K562 (cell line): ENCODE data around the gene MT2A.

Experiments used
- CBX8 ChIP-seq: fragments of 200-600 bp; sonication (generic); IDR thresholded peaks from 2 replicates; pipeline ENCODE4 v1.6.1; 2012; ENCODE audit warnings: borderline replicate concordance, mixed run types, low read depth, mild to moderate bottlenecking, moderate library complexity, mixed read lengths, low read length, control low read depth, inconsistent platforms; ENCODE audit not compliant: poor library complexity, severe bottlenecking; ENCODE audit errors: extremely low read depth
- LEF1 ChIP-seq: fragments of 450-650 bp; IDR thresholded peaks from 2 replicates; pipeline ENCODE4 v1.6.1; 2016; ENCODE audit warnings: mild to moderate bottlenecking
- PHTF2 ChIP-seq: fragments of 250-450 bp; sonication (Bioruptor Pico); IDR thresholded peaks from 2 replicates; pipeline ENCODE4 v1.5.0; 2021; ENCODE audit warnings: mild to moderate bottlenecking
- RFX1 ChIP-seq: fragments of 450-650 bp; IDR thresholded peaks from 2 replicates; pipeline ENCODE4 v1.6.1; 2016; ENCODE audit warnings: mild to moderate bottlenecking, moderate library complexity
- SMARCC2 ChIP-seq: fragments of 450-650 bp; IDR thresholded peaks from 2 replicates; pipeline ENCODE4 v1.6.1; 2017; ENCODE audit warnings: antibody characterized with exemption, moderate library complexity, mild to moderate bottlenecking, low read depth
- TF ChIP-seq, protein P1 (sequence below): sonication (generic); formaldehyde crosslinking; IDR thresholded peaks from 2 replicates; pipeline ENCODE4 v1.8.0; 2022; ENCODE audit warnings: mild to moderate bottlenecking, missing genetic modification reagents, borderline replicate concordance
- TF ChIP-seq, protein P2 (sequence below): sonication (generic); formaldehyde crosslinking; IDR thresholded peaks from 2 replicates; pipeline ENCODE4 v1.9.0; 2022; ENCODE audit warnings: mild to moderate bottlenecking, missing genetic modification reagents

DNA sequence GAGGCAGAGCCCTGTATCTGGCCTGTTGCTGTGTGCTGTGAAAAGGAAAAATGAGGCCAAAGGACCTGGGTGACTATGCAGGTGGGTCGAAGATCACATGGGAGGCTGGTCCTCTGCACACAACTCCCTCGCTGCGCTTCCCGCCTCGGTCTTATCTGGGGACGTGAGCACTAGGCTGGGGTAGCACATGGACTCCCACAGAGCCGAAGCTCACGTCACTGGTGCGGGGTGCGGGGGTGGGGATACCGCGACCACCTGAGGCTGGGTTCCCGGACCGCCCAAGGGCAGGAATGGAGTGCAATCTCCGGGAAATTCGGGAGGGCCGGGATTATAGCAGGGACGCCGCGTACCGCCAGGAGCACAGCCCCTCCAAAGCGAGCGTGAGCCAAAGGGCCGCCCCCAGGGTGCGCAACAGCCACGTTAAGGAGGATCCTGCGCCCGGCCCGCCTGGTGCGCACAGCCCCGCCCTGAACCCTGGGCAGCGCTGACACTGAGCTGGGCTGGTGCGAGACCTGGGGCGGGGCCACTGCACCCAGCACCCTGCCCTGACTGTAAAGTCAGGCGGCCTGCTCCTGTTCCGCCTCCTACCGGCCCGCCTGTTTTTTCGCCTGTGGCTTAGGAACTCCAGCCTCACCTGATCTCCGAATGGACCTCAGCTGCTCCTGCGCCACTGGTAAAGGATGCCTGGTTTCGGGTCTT, 34.8 kb downstream of the MT2A start:
- TF ChIP-seq, protein P1, sequence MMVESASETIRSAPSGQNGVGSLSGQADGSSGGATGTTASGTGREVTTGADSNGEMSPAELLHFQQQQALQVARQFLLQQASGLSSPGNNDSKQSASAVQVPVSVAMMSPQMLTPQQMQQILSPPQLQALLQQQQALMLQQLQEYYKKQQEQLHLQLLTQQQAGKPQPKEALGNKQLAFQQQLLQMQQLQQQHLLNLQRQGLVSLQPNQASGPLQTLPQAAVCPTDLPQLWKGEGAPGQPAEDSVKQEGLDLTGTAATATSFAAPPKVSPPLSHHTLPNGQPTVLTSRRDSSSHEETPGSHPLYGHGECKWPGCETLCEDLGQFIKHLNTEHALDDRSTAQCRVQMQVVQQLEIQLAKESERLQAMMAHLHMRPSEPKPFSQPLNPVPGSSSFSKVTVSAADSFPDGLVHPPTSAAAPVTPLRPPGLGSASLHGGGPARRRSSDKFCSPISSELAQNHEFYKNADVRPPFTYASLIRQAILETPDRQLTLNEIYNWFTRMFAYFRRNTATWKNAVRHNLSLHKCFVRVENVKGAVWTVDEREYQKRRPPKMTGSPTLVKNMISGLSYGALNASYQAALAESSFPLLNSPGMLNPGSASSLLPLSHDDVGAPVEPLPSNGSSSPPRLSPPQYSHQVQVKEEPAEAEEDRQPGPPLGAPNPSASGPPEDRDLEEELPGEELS (CRISPR knock-in tag) = no peak
- TF ChIP-seq LEF1 = no peak
- TF ChIP-seq PHTF2 = no peak
- no peak for TF ChIP-seq RFX1
- no peak for TF ChIP-seq CBX8
- no peak for TF ChIP-seq SMARCC2
- TF ChIP-seq, protein P2, sequence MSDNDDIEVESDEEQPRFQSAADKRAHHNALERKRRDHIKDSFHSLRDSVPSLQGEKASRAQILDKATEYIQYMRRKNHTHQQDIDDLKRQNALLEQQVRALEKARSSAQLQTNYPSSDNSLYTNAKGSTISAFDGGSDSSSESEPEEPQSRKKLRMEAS (CRISPR knock-in tag) = peak; percentile 41; the same call in 1 of the 2 replicates
